Prostate gland (tissue), 2 donors: ENCODE data around the gene OR10AG1.

Experiments
- CTCF ChIP-seq, 4 experiments: fragments of 200-600 bp in 2 of 4; fragments of 450-650 bp in 2 of 4; sonication (generic) in 2 of 4; IDR thresholded peaks; 1 replicate in 3 of 4; 2 replicates in 1 of 4; pipeline ENCODE4 v1.5.1; 2016 to 2019; ENCODE audit warnings: antibody characterized with exemption in 4 of 4, mild to moderate bottlenecking in 2 of 4, moderate library complexity in 2 of 4
- POLR2A ChIP-seq: fragments of 450-650 bp; IDR thresholded peaks from one replicate; pipeline ENCODE4 v1.6.1; 2016; ENCODE audit warnings: antibody characterized with exemption, mild to moderate bottlenecking

GRCh38 chr11:55956521-55956920 is 13.2 kb downstream of the OR10AG1 start:
- TF ChIP-seq CTCF (IDR thresholded peaks at IDR 0.05) (no peak), POLR2A (no peak)
